H9 (cell line): ENCODE measurements around the gene BCAR3. TPM values are rescaled to one million over a fixed set of nuclear protein-coding genes. Genes with fewer than 3 reads are reported as not detected.

ENCODE experiments used
- DNase-seq: peaks from one replicate; pipeline ENCODE4 v3.0.0-alpha.2; 2017
- H2AFZ ChIP-seq: one replicate; pipeline ENCODE4 v1.6.1; 2013; ENCODE audit warnings: mild to moderate bottlenecking, low read length, control low read depth, moderate library complexity
- H2AK5ac ChIP-seq: 2 replicates; pipeline ENCODE4 v1.6.1; 2013; ENCODE audit warnings: low read length, control low read depth, mixed read lengths; ENCODE audit not compliant: insufficient read length
- H2BK120ac ChIP-seq: one replicate; pipeline ENCODE4 v1.6.1; 2013; ENCODE audit warnings: low read depth, mild to moderate bottlenecking, low read length, control low read depth, inconsistent platforms; ENCODE audit not compliant: poor library complexity, severe bottlenecking
- H2BK12ac ChIP-seq: 2 replicates; pipeline ENCODE4 v1.6.1; 2013; ENCODE audit warnings: low read length, control low read depth, mixed read lengths, low read depth; ENCODE audit not compliant: insufficient read length
- H2BK15ac ChIP-seq: 2 replicates; pipeline ENCODE4 v1.6.1; 2013; ENCODE audit warnings: low read depth, low read length, control low read depth
- H2BK20ac ChIP-seq: one replicate; pipeline ENCODE4 v1.6.1; 2013; ENCODE audit warnings: low read depth, mild to moderate bottlenecking, low read length, control low read depth, inconsistent platforms; ENCODE audit not compliant: poor library complexity, severe bottlenecking
- H2BK5ac ChIP-seq: 2 replicates; pipeline ENCODE4 v1.6.1; 2013; ENCODE audit warnings: low read length, control low read depth, mixed read lengths; ENCODE audit not compliant: insufficient read length
- H3K14ac ChIP-seq: 2 replicates; pipeline ENCODE4 v1.6.1; 2013; ENCODE audit warnings: low read length, control low read depth; ENCODE audit not compliant: insufficient read depth
- H3K18ac ChIP-seq: 2 replicates; pipeline ENCODE4 v1.6.1; 2013; ENCODE audit warnings: low read depth, mild to moderate bottlenecking, mixed read lengths, low read length, control low read depth; ENCODE audit not compliant: insufficient read length
- H3K23ac ChIP-seq: 2 replicates; pipeline ENCODE4 v1.6.1; 2013; ENCODE audit warnings: low read length, control low read depth, mixed read lengths, low read depth; ENCODE audit not compliant: insufficient read length
- H3K23me2 ChIP-seq: 2 replicates; pipeline ENCODE4 v1.6.1; 2013; ENCODE audit warnings: low read depth, mild to moderate bottlenecking, mixed read lengths, low read length, control low read depth; ENCODE audit not compliant: insufficient read length, poor library complexity, severe bottlenecking
- H3K27ac ChIP-seq: 2 replicates; pipeline ENCODE4 v1.5.1; 2013; ENCODE audit warnings: low read length, control low read depth, mixed read lengths, low read depth; ENCODE audit not compliant: insufficient read length
- H3K27me3 ChIP-seq: 2 replicates; pipeline ENCODE4 v1.6.1; 2013; ENCODE audit warnings: low read length, control low read depth, inconsistent platforms; ENCODE audit not compliant: insufficient read depth
- H3K4ac ChIP-seq: 2 replicates; pipeline ENCODE4 v1.6.1; 2013; ENCODE audit warnings: low read depth, mild to moderate bottlenecking, control low read depth, inconsistent platforms, low read length, moderate library complexity
- H3K4me1 ChIP-seq: 2 replicates; pipeline ENCODE4 v1.6.1; 2013; ENCODE audit warnings: low read length, control low read depth, inconsistent platforms; ENCODE audit not compliant: insufficient read depth
- H3K4me2 ChIP-seq: 2 replicates; pipeline ENCODE4 v1.6.1; 2013; ENCODE audit warnings: low read length, control low read depth, mixed read lengths; ENCODE audit not compliant: insufficient read length, insufficient read depth
- H3K56ac ChIP-seq: 2 replicates; pipeline ENCODE4 v1.6.1; 2013; ENCODE audit warnings: low read depth, mild to moderate bottlenecking, mixed read lengths, low read length, control low read depth; ENCODE audit not compliant: insufficient read length
- H3K79me1 ChIP-seq: 2 replicates; pipeline ENCODE4 v1.6.1; 2013; ENCODE audit warnings: low read depth, mild to moderate bottlenecking, moderate library complexity, low read length, control low read depth, inconsistent platforms; ENCODE audit not compliant: insufficient read depth, poor library complexity, severe bottlenecking
- H3K79me2 ChIP-seq: 2 replicates; pipeline ENCODE4 v1.6.1; 2013; ENCODE audit warnings: low read length, control low read depth, inconsistent platforms; ENCODE audit not compliant: insufficient read depth
- H3K9ac ChIP-seq: 2 replicates; pipeline ENCODE4 v1.6.1; 2013; ENCODE audit warnings: low read length, control low read depth, mixed read lengths; ENCODE audit not compliant: insufficient read length; ENCODE audit errors: extremely low read depth
- H3K9me3 ChIP-seq: one replicate; pipeline ENCODE4 v1.6.1; 2013; ENCODE audit warnings: low read depth, low read length, inconsistent platforms; ENCODE audit not compliant: control insufficient read depth
- H3T11ph ChIP-seq: one replicate; pipeline ENCODE4 v1.6.1; 2013; ENCODE audit warnings: mild to moderate bottlenecking, low read length, control low read depth, inconsistent platforms
- H4K20me1 ChIP-seq: one replicate; pipeline ENCODE4 v1.6.1; 2013; ENCODE audit not compliant: control insufficient read depth, insufficient read length, insufficient read depth
- H4K5ac ChIP-seq: 2 replicates; pipeline ENCODE4 v1.6.1; 2013; ENCODE audit warnings: low read depth, mild to moderate bottlenecking, mixed read lengths, low read length, control low read depth; ENCODE audit not compliant: insufficient read length
- H4K8ac ChIP-seq: replicated peaks from 2 replicates; pipeline ENCODE4 v1.6.1; 2013; ENCODE audit warnings: low read length, control low read depth, mixed read lengths, low read depth; ENCODE audit not compliant: insufficient read length
- H4K91ac ChIP-seq: 2 replicates; pipeline ENCODE4 v1.6.1; 2013; ENCODE audit warnings: low read depth, mild to moderate bottlenecking, moderate library complexity, mixed read lengths, low read length, control low read depth; ENCODE audit not compliant: insufficient read length
- H3K27ac Mint-ChIP-seq, 3 experiments: 2 replicates in 2 of 3; 3 replicates in 1 of 3; pipeline ENCODE4 v1.8.0; 2020 to 2021; ENCODE audit warnings: mixed read lengths in 3 of 3, mild to moderate bottlenecking in 1 of 3, moderate library complexity in 1 of 3
- H3K27me3 Mint-ChIP-seq: 2 replicates; pipeline ENCODE4 v1.8.0; 2021; ENCODE audit warnings: low read depth, mild to moderate bottlenecking, moderate library complexity, mixed read lengths
- H3K36me3 Mint-ChIP-seq, 3 experiments: 2 replicates in 2 of 3; 3 replicates in 1 of 3; pipeline ENCODE4 v1.8.0; 2020 to 2021; ENCODE audit warnings: low read depth in 3 of 3, mixed read lengths in 3 of 3; ENCODE audit not compliant: insufficient read depth in 1 of 3
- H3K4me1 Mint-ChIP-seq, 2 experiments: 2 replicates each; pipeline ENCODE4 v1.8.0; 2020; ENCODE audit warnings: mixed read lengths in 2 of 2
- H3K4me3 Mint-ChIP-seq, 2 experiments: 2 replicates in 1 of 2; 3 replicates in 1 of 2; pipeline ENCODE4 v1.8.0; 2020 to 2021; ENCODE audit warnings: mild to moderate bottlenecking in 2 of 2, mixed read lengths in 2 of 2, moderate library complexity in 1 of 2
- H3K9me3 Mint-ChIP-seq, 2 experiments: 2 replicates in 1 of 2; 3 replicates in 1 of 2; pipeline ENCODE4 v1.8.0; 2020; ENCODE audit warnings: mild to moderate bottlenecking in 2 of 2, mixed read lengths in 2 of 2, moderate library complexity in 1 of 2
- CTCF ChIP-seq: fragments of 200-600 bp; sonication (generic); conservative IDR thresholded peaks from 3 replicates; pipeline ENCODE4 v1.8.0; 2021; ENCODE audit warnings: antibody characterized with exemption, mild to moderate bottlenecking
- WGBS: extraction: QIAGEN DNeasy Blood & Tissue Kit; methylation state at CpG from one replicate; pipeline ENCODE4 v1.1.7; 2013; ENCODE audit warnings: missing lambda C conversion rate, low lambda C conversion rate, mixed read lengths; ENCODE audit not compliant: insufficient read length; ENCODE audit errors: extremely low coverage; 5-methylcytosine and 5-hydroxymethylcytosine counted together
- total RNA-seq: library from RNA; stranded (reverse); gene quantifications from 2 replicates; pipeline ENCODE4 v1.2.1, GENCODE V29; 2021

The BCAR3 gene
- total RNA-seq, 1 experiment from 2014 or later: 4.9 TPM

- no peak overlapping the region for H3K4ac ChIP-seq
- no peak overlapping the region for H2BK120ac ChIP-seq
- H3K27me3 ChIP-seq: no peaks in the 10 kb centered on the region
- no peak overlapping the region for H3K14ac ChIP-seq
- H3K9me3 ChIP-seq: no peaks in the 10 kb centered on the region
- no peaks in the 10 kb centered on the region; the same call in 1 of the 2 replicates for H3K27me3 Mint-ChIP-seq
- H3K56ac ChIP-seq: no peak overlapping the region
- DNase-seq: no peak
- H3K4me3 Mint-ChIP-seq: no peak overlapping the region
- H3K27ac Mint-ChIP-seq: no peak overlapping the region
- WGBS: no CpG with 5 or more reads among the region's 7 CpGs
- no peak overlapping the region for H3T11ph ChIP-seq
- H3K79me2 ChIP-seq: no peaks in the 10 kb centered on the region
- H3K36me3 Mint-ChIP-seq: peaks cover 5 to 8% (median 7%) of the 10 kb centered on the region in 3 experiments; a peak in 5 of 7 replicates
- H2BK20ac ChIP-seq: no peak overlapping the region
- H3K79me1 ChIP-seq: no peaks in the 10 kb centered on the region
- H2BK15ac ChIP-seq: no peak overlapping the region
- H3K18ac ChIP-seq: no peak overlapping the region
- no peak overlapping the region for H4K8ac ChIP-seq
- H2BK5ac ChIP-seq: no peak overlapping the region
- H3K23ac ChIP-seq: no peak overlapping the region
- no peaks in the 10 kb centered on the region for H4K20me1 ChIP-seq
- no peak overlapping the region for H2BK12ac ChIP-seq
- H3K9ac ChIP-seq: no peak overlapping the region
- H3K23me2 ChIP-seq: no peaks in the 10 kb centered on the region
- H3K4me2 ChIP-seq: no peak overlapping the region
- no peaks in the 10 kb centered on the region; a peak in 1 of 5 replicates for H3K9me3 Mint-ChIP-seq
- 0 out of 4 replicates have a peak, but pooled peaks cover 0 to 6% of the 10 kb centered on the region in 2 experiments for H3K4me1 Mint-ChIP-seq
- H4K5ac ChIP-seq: no peak overlapping the region
- H2AFZ ChIP-seq: no peak overlapping the region
- no peaks in the 10 kb centered on the region for H3K4me1 ChIP-seq
- H4K91ac ChIP-seq: no peak overlapping the region
- H3K27ac ChIP-seq: no peak overlapping the region
- H2AK5ac ChIP-seq: no peak overlapping the region
- no peak for TF ChIP-seq CTCF
These were observed 29.2 kb downstream of the BCAR3 start for GRCh38 chr1:93652323-93652949.
